Kidney epithelial cell (primary cell): Measurements from ENCODE around the gene UPF2. TPM values are rescaled to one million over a fixed set of nuclear protein-coding genes. Genes with fewer than 3 reads are reported as not detected.

ENCODE experiments used
- DNase-seq: peaks from one replicate; pipeline ENCODE4 v3.0.0-alpha.2; 2010; ENCODE audit warnings: low read depth
- H3K27me3 ChIP-seq: 2 replicates; pipeline ENCODE4 v1.6.0; 2011; ENCODE audit warnings: low read length; ENCODE audit not compliant: control insufficient read depth, insufficient read depth
- H3K36me3 ChIP-seq: 2 replicates; pipeline ENCODE4 v1.5.1; 2011; ENCODE audit warnings: low read length; ENCODE audit not compliant: control insufficient read depth, insufficient read depth
- H3K4me3 ChIP-seq: 2 replicates; pipeline ENCODE4 v1.5.1; 2011; ENCODE audit warnings: low read depth, mild to moderate bottlenecking, control low read depth, low read length
- total RNA-seq: library from RNA; depleted of rRNA; stranded (reverse); fragments of >200 nt; gene quantifications from 2 replicates; pipeline ENCODE4 v1.2.3, GENCODE V29; 2015
- TF ChIP-seq, protein P1 (sequence below): IDR thresholded peaks from 2 replicates; pipeline ENCODE4 v1.5.1; 2011; ENCODE audit warnings: mild to moderate bottlenecking, moderate library complexity, low read length, control low read depth, inconsistent platforms; ENCODE audit not compliant: insufficient read depth, poor library complexity, severe bottlenecking

The UPF2 gene
- total RNA-seq, 1 donor from 2014 or later, result 13.9 TPM

DNA sequence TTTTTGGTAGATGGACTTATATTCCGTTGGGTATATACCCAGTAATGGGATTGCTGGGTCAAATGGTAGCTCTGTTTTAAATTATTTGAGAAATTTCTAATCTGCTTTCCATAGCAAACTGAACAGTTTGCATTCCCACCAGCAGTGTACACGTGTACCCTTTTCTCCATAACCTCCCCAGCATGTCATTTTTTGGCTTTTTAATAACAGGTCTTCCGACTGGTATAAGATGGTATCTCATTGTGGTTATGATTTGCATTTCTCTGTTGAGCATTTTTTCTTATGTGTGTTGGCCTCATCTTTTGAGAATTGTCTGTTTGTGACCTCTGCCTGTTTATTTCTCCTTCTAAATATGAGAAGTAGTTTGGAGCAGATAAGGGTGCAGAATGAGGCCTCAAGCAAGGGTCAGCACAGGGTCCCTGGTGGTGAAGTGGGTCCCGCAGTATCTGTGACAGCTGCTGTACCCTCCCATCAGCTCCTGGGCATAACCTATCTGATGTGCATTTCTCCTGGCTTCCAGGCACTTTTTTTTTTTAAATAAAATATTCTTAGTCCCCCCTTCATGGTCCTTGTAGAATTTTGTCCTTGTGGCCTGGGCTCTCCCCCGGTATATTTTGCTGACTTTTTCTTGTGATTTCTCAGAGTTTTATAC is 145.9 kb downstream of the UPF2 start:
- TF ChIP-seq, protein P1, sequence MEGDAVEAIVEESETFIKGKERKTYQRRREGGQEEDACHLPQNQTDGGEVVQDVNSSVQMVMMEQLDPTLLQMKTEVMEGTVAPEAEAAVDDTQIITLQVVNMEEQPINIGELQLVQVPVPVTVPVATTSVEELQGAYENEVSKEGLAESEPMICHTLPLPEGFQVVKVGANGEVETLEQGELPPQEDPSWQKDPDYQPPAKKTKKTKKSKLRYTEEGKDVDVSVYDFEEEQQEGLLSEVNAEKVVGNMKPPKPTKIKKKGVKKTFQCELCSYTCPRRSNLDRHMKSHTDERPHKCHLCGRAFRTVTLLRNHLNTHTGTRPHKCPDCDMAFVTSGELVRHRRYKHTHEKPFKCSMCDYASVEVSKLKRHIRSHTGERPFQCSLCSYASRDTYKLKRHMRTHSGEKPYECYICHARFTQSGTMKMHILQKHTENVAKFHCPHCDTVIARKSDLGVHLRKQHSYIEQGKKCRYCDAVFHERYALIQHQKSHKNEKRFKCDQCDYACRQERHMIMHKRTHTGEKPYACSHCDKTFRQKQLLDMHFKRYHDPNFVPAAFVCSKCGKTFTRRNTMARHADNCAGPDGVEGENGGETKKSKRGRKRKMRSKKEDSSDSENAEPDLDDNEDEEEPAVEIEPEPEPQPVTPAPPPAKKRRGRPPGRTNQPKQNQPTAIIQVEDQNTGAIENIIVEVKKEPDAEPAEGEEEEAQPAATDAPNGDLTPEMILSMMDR, result no peak
- no peaks in the 10 kb centered on the region for H3K27me3 ChIP-seq
- DNase-seq, result no peak
- no peak overlapping the region for H3K4me3 ChIP-seq
- no peaks in the 10 kb centered on the region for H3K36me3 ChIP-seq

DNA sequence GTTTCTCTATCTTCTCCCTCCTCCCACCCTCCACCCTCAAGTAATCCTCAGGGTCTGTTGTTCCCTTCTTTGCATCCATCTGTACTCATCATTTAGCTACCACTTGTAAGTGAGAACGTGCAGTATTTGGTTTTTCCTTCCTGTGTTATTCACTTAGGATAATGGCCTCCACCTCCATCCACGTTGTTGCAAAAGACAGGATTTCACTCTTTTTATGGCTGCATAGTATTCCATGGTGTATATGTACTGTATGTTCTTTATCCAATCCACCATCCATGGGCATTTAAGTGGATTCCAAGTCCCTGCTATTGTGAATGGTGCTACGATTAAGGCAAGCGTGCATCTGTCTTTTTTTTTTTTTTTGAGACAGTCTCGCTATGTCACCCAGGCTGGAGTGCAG is 147.0 kb downstream of the UPF2 start:
- TF ChIP-seq, protein P1, result no peak
- H3K36me3 ChIP-seq, result no peaks in the 10 kb centered on the region
- H3K4me3 ChIP-seq, result no peak overlapping the region
- no peak for DNase-seq
- no peaks in the 10 kb centered on the region for H3K27me3 ChIP-seq

DNA sequence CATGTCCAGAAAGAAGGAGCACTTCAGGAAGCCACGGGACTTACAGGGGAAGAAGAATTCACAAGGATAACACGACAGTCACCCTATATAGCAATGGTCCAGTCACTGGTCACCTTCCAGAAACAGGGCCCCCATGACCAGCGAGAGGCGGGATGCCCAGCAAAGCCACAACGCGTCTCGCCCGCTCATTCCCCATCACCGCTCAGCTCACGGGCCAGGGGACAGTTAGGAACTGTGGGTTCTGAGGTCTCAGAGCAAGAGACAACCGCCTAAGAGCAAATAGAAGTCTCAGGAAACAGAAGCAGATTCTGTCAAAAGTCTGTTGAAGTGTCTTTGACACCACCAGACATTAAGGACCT is 147.5 kb downstream of the UPF2 start:
- Histone ChIP-seq H3K36me3 (no peaks in the 10 kb centered on the region), H3K4me3 (no peak overlapping the region), H3K27me3 (no peaks in the 10 kb centered on the region)
- TF ChIP-seq, protein P1, result no peak
- DNase-seq, result no peak

DNA sequence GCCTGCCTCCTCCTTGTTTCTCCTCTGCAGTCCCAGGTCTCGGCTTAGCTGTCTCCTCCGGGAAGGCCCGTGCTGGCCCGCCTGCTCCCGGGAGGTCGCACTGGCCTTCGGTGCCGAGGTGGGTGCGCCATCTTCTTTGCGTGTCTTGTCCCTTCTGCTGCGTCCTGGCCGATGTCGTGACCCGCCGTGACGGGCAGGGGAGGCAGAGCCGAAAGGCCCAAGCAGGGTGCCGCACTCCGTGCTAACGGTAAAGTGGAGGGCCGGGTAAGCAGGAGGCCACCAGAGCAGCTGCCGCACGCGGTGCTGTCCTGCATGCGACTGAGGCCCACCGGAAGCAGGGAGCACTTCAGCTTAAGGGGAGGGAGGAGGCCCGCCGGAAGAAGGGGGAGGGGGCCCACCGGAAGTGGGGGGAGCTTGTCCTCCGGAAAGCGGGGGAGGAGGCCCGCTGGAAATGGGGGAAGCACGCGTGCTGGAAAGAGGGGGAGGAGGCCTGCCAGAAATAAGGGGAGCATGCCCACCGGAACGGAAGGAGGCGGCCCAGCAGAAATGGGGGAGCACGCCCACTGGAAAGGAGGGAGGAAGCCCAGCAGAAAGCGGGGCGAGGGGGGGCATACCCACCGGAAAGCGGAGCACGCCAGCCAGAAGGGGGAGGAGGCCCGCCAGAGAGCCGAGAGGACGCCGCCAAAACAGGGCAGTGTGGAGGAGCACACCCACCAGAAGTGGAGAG is 148.1 kb downstream of the UPF2 start:
- Histone ChIP-seq H3K4me3 (no peak overlapping the region), H3K27me3 (no peaks in the 10 kb centered on the region), H3K36me3 (no peaks in the 10 kb centered on the region)
- TF ChIP-seq, protein P1, result no peak
- no peak for DNase-seq

DNA sequence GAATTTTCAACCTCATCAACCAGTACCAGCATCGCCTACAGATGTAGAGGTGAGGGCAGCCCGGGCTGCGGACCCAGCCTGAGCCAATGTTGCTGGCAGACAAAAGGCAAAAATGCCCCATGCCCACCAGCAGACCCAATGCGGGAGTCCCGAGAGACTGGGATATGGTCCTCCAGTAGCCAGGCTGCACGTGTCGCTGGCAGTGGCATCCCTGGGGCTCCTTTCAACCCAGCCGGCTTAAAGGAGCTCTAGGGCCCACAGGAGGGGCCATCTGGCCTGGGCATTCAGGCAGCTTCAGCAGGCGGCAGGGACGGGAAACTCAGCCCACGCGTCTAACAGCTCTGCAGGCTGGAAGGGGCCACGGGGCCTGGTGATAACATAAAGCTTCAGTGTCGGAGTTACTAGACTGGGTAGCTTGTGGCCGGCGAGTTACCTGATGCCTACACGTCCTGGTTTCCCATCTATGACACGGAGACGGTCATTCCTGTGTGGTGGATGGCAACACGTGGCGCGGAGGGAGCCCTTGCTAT is 148.8 kb downstream of the UPF2 start:
- H3K4me3 ChIP-seq, result no peak overlapping the region
- TF ChIP-seq, protein P1, result no peak
- H3K27me3 ChIP-seq, result no peaks in the 10 kb centered on the region
- no peak for DNase-seq
- H3K36me3 ChIP-seq, result no peaks in the 10 kb centered on the region
